ENCODE data around the gene MED8. TPM values are rescaled to one million over a fixed set of nuclear protein-coding genes. Genes with fewer than 3 reads are reported as not detected.

Gene MED8
- total RNA-seq, 1 donor = 65.9 TPM

DNA sequence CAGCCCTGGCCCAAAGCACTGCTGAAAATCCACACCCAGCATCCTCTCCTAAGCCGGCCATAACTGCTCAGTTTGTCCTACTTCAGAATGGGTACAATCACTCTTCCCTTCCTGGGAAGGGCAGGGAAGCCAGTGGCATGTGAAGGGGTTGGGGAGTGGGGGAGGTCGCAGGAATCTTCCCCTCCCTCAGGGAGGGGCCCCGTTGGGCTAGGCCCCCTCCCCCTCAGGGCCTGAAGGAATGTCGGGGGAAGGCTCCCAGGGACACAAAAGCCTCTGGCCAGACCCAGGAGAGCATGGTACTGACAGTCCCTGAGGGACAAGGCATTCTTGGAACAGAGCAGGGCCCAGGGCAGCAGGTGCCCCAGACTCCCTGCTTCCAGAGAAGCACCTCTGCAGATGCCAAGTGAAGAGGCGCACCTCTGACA is 23.0 kb downstream of the MED8 start:
- TF ChIP-seq, protein P1, sequence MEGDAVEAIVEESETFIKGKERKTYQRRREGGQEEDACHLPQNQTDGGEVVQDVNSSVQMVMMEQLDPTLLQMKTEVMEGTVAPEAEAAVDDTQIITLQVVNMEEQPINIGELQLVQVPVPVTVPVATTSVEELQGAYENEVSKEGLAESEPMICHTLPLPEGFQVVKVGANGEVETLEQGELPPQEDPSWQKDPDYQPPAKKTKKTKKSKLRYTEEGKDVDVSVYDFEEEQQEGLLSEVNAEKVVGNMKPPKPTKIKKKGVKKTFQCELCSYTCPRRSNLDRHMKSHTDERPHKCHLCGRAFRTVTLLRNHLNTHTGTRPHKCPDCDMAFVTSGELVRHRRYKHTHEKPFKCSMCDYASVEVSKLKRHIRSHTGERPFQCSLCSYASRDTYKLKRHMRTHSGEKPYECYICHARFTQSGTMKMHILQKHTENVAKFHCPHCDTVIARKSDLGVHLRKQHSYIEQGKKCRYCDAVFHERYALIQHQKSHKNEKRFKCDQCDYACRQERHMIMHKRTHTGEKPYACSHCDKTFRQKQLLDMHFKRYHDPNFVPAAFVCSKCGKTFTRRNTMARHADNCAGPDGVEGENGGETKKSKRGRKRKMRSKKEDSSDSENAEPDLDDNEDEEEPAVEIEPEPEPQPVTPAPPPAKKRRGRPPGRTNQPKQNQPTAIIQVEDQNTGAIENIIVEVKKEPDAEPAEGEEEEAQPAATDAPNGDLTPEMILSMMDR (IDR thresholded peaks at IDR 0.05; ENCODE audit: extremely low read depth, low read depth, low read length) = no peak
- H3K79me2 ChIP-seq (ENCODE audit: insufficient read depth, low read length) = peaks cover 76% of the 10 kb centered on the region

GRCh38 chr1:43366179-43366578 is 23.4 kb downstream of the MED8 start:
- Histone ChIP-seq H3K4me1 (ENCODE audit: insufficient read depth, low read length) (peaks cover 15% of the 10 kb centered on the region), H3K79me2 (ENCODE audit: insufficient read depth, low read length) (peaks cover 79% of the 10 kb centered on the region), H2AFZ (ENCODE audit: low read length) (no peak overlapping the region), H4K20me1 (ENCODE audit: insufficient read depth, low read length) (peaks cover 12% of the 10 kb centered on the region), H3K27me3 (ENCODE audit: insufficient read depth, low read length) (no peaks in the 10 kb centered on the region), H3K36me3 (ENCODE audit: insufficient read depth, low read length) (peaks cover 45% of the 10 kb centered on the region), H3K9me3 (ENCODE audit: low read depth, low read length) (no peaks in the 10 kb centered on the region), H3K4me2 (ENCODE audit: insufficient read depth, low read length) (peak overlapping the region; percentile 93), H3K4me3 (ENCODE audit: insufficient read depth, low read length) (peak overlapping the region; percentile 97), H3K27ac (ENCODE audit: low read depth, low read length) (peak overlapping the region; percentile 81)
- DNase-seq (ENCODE audit: insufficient read length, low spot score, missing footprints) = peak; percentile 68
- TF ChIP-seq, protein P1 (IDR thresholded peaks at IDR 0.05; ENCODE audit: extremely low read depth, low read depth, low read length) = no peak

More for the DNA sequence above, 23.0 kb downstream of the MED8 start:
- H2AFZ ChIP-seq (ENCODE audit: low read length) = no peak overlapping the region
- peak overlapping the region; percentile 81 for H3K27ac ChIP-seq (ENCODE audit: low read depth, low read length)
- no peaks in the 10 kb centered on the region for H3K9me3 ChIP-seq (ENCODE audit: low read depth, low read length)
- peak overlapping the region; percentile 97 for H3K4me3 ChIP-seq (ENCODE audit: insufficient read depth, low read length)
- peak; percentile 86 for DNase-seq (ENCODE audit: insufficient read length, low spot score, missing footprints)
- H3K27me3 ChIP-seq (ENCODE audit: insufficient read depth, low read length) = no peaks in the 10 kb centered on the region
- peaks cover 12% of the 10 kb centered on the region for H4K20me1 ChIP-seq (ENCODE audit: insufficient read depth, low read length)
- peaks cover 41% of the 10 kb centered on the region for H3K36me3 ChIP-seq (ENCODE audit: insufficient read depth, low read length)
- peak overlapping the region; percentile 93 for H3K4me2 ChIP-seq (ENCODE audit: insufficient read depth, low read length)
- H3K4me1 ChIP-seq (ENCODE audit: insufficient read depth, low read length) = peaks cover 15% of the 10 kb centered on the region

- no peaks in the 10 kb centered on the region for H3K27me3 ChIP-seq (ENCODE audit: insufficient read depth, low read length)
- H3K4me3 ChIP-seq (ENCODE audit: insufficient read depth, low read length) = no peak overlapping the region
- peak; percentile 29 for DNase-seq (ENCODE audit: insufficient read length, low spot score, missing footprints)
- H3K9me3 ChIP-seq (ENCODE audit: low read depth, low read length) = no peaks in the 10 kb centered on the region
- TF ChIP-seq, protein P1 (IDR thresholded peaks at IDR 0.05; ENCODE audit: extremely low read depth, low read depth, low read length) = no peak
- no peak overlapping the region for H3K27ac ChIP-seq (ENCODE audit: low read depth, low read length)
- peaks cover 81% of the 10 kb centered on the region for H3K79me2 ChIP-seq (ENCODE audit: insufficient read depth, low read length)
- peaks cover 20% of the 10 kb centered on the region for H3K4me1 ChIP-seq (ENCODE audit: insufficient read depth, low read length)
- peaks cover 14% of the 10 kb centered on the region for H4K20me1 ChIP-seq (ENCODE audit: insufficient read depth, low read length)
- H2AFZ ChIP-seq (ENCODE audit: low read length) = no peak overlapping the region
- peak overlapping the region; percentile 93 for H3K4me2 ChIP-seq (ENCODE audit: insufficient read depth, low read length)
- H3K36me3 ChIP-seq (ENCODE audit: insufficient read depth, low read length) = peaks cover 50% of the 10 kb centered on the region
Observed at GRCh38 chr1:43365678-43366077, 23.9 kb downstream of the MED8 start.

DNA sequence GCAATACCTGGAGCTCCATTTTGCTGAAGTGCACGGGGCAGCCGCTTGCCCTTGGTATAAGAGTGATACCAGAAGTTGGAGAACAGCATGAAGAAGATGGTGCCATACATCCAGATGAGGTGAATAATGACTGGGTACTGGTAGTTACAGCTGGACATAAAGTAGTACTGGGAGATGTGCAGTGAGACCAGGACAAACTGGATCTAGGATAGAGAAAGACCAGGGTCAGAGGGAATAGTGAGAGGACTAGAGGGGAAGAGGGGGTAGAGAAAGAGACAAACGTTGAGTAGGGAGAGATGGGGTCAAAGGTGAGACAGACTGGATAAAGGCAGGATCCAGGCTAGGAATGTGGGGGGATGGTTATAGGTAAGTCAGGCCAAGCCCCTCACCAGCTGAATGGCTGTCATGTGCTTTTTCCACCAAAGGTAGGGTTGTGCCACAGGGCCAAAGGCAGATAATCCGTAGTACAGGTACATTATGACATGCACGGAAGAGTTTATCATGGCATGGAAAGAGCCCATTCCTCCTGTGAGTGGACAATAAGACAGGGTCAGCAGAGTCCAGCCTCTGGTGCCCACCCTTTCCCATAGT is 25.6 kb downstream of the MED8 start:
- H3K36me3 ChIP-seq (ENCODE audit: insufficient read depth, low read length) = peaks cover 54% of the 10 kb centered on the region
- peaks cover 36% of the 10 kb centered on the region for H3K4me1 ChIP-seq (ENCODE audit: insufficient read depth, low read length)
- TF ChIP-seq, protein P1 (IDR thresholded peaks at IDR 0.05; ENCODE audit: extremely low read depth, low read depth, low read length) = no peak
- H3K4me2 ChIP-seq (ENCODE audit: insufficient read depth, low read length) = no peak overlapping the region
- peak; percentile 84 for DNase-seq (ENCODE audit: insufficient read length, low spot score, missing footprints)
- no peak overlapping the region for H3K4me3 ChIP-seq (ENCODE audit: insufficient read depth, low read length)
- no peak overlapping the region for H3K27ac ChIP-seq (ENCODE audit: low read depth, low read length)
- H3K27me3 ChIP-seq (ENCODE audit: insufficient read depth, low read length) = no peaks in the 10 kb centered on the region
- H2AFZ ChIP-seq (ENCODE audit: low read length) = no peak overlapping the region
- peaks cover 23% of the 10 kb centered on the region for H4K20me1 ChIP-seq (ENCODE audit: insufficient read depth, low read length)
- peaks cover 92% of the 10 kb centered on the region for H3K79me2 ChIP-seq (ENCODE audit: insufficient read depth, low read length)
- H3K9me3 ChIP-seq (ENCODE audit: low read depth, low read length) = no peaks in the 10 kb centered on the region

Measured in osteoblast (primary cell).